OCI-LY3 (cell line): Measurements from ENCODE around the gene SIK2.

Experiments used
- H2AFZ ChIP-seq: fragments of 200-600, 300-600 bp; shearing (Covaris generic); 2 replicates; pipeline ENCODE4 v1.6.0; 2014; ENCODE audit warnings: antibody characterized with exemption, low read depth, low read length
- H3K27ac ChIP-seq: fragments of 200-600, 300-600 bp; sonication (generic); 2 replicates; pipeline ENCODE4 v1.5.1; 2014; ENCODE audit warnings: mild to moderate bottlenecking, low read length, moderate library complexity, mixed read lengths
- H3K27me3 ChIP-seq: fragments of 200-600, 300-600 bp; sonication (generic); 2 replicates; pipeline ENCODE4 v1.6.1; 2014; ENCODE audit warnings: low read depth, low read length, mixed read lengths
- H3K36me3 ChIP-seq: fragments of 200-600, 300-600 bp; sonication (generic); replicated peaks from 2 replicates; pipeline ENCODE3; 2014; ENCODE audit warnings: low read depth, low read length, mixed read lengths
- H3K4me1 ChIP-seq: fragments of 300-600, 200-600 bp; sonication (generic); 2 replicates; pipeline ENCODE4 v1.6.1; 2014; ENCODE audit warnings: low read length, mixed read lengths
- H3K4me2 ChIP-seq: fragments of 200-600, 300-600 bp; sonication (generic); 2 replicates; pipeline ENCODE4 v1.6.1; 2014; ENCODE audit warnings: low read length, mixed read lengths
- H3K4me3 ChIP-seq: fragments of 300-600, 200-600 bp; sonication (generic); 2 replicates; pipeline ENCODE4 v1.5.1; 2014; ENCODE audit warnings: antibody characterized with exemption, mild to moderate bottlenecking, low read length, moderate library complexity
- H3K79me2 ChIP-seq: fragments of 300-600, 200-600 bp; shearing (Covaris generic); 2 replicates; pipeline ENCODE4 v1.6.1; 2014; ENCODE audit warnings: mild to moderate bottlenecking, low read length, mixed read lengths
- H3K9ac ChIP-seq: fragments of 300-600, 200-600 bp; shearing (Covaris generic); 2 replicates; pipeline ENCODE4 v1.6.0; 2014; ENCODE audit warnings: mild to moderate bottlenecking, low read length, moderate library complexity
- H3K9me3 ChIP-seq: fragments of 200-600, 300-600 bp; shearing (Covaris generic); 2 replicates; pipeline ENCODE4 v1.6.1; 2014; ENCODE audit warnings: low read length, mixed read lengths; ENCODE audit not compliant: insufficient read depth
- H4K20me1 ChIP-seq: fragments of 200-600, 300-600 bp; sonication (generic); 2 replicates; pipeline ENCODE4 v1.6.1; 2016; ENCODE audit warnings: low read length, mixed read lengths; ENCODE audit not compliant: insufficient read depth
- EZH2phosphoT487 ChIP-seq: fragments of 200-600 bp; shearing (Covaris generic); IDR thresholded peaks from 2 replicates; pipeline ENCODE4 v1.6.1; 2018; ENCODE audit warnings: antibody characterized with exemption, mixed run types, low read depth
- TF ChIP-seq, protein P1 (sequence below): fragments of 200-600, 300-600 bp; sonication (generic); IDR thresholded peaks from 2 replicates; pipeline ENCODE4 v1.5.1; 2014; ENCODE audit warnings: antibody characterized with exemption, low read length, low read depth

Gene SIK2

DNA sequence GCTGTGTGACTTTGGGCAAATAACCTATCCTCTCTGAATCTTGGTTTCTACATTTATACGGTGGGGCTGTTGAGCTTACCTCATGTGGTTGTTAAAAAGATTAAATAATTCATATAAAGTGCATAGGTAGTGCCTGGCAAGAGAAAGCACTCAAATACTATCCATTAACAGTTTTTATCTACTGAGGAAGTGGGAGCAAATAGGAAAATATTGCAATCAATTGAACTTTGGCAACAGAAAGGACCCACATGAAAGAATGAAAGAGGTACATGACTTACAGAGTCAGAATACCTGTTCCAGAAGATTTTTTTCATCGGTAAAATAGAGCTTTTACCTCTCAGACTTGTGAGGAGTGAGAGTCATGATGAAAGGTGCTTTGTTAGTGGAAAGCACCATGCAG lies 170.3 kb downstream of the SIK2 start:
- H3K27me3 ChIP-seq: no peaks in the 10 kb centered on the region
- H2AFZ ChIP-seq: no peak overlapping the region
- H3K4me2 ChIP-seq: no peak overlapping the region
- no peak overlapping the region for H3K27ac ChIP-seq
- H3K79me2 ChIP-seq: no peaks in the 10 kb centered on the region
- H3K4me3 ChIP-seq: no peak overlapping the region
- no peaks in the 10 kb centered on the region for H3K36me3 ChIP-seq
- H4K20me1 ChIP-seq: no peaks in the 10 kb centered on the region
- TF ChIP-seq, protein P1, sequence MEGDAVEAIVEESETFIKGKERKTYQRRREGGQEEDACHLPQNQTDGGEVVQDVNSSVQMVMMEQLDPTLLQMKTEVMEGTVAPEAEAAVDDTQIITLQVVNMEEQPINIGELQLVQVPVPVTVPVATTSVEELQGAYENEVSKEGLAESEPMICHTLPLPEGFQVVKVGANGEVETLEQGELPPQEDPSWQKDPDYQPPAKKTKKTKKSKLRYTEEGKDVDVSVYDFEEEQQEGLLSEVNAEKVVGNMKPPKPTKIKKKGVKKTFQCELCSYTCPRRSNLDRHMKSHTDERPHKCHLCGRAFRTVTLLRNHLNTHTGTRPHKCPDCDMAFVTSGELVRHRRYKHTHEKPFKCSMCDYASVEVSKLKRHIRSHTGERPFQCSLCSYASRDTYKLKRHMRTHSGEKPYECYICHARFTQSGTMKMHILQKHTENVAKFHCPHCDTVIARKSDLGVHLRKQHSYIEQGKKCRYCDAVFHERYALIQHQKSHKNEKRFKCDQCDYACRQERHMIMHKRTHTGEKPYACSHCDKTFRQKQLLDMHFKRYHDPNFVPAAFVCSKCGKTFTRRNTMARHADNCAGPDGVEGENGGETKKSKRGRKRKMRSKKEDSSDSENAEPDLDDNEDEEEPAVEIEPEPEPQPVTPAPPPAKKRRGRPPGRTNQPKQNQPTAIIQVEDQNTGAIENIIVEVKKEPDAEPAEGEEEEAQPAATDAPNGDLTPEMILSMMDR: no peak
- TF ChIP-seq EZH2phosphoT487: no peak
- peaks cover 28% of the 10 kb centered on the region for H3K4me1 ChIP-seq
- no peak overlapping the region for H3K9ac ChIP-seq
- H3K9me3 ChIP-seq: no peaks in the 10 kb centered on the region

DNA sequence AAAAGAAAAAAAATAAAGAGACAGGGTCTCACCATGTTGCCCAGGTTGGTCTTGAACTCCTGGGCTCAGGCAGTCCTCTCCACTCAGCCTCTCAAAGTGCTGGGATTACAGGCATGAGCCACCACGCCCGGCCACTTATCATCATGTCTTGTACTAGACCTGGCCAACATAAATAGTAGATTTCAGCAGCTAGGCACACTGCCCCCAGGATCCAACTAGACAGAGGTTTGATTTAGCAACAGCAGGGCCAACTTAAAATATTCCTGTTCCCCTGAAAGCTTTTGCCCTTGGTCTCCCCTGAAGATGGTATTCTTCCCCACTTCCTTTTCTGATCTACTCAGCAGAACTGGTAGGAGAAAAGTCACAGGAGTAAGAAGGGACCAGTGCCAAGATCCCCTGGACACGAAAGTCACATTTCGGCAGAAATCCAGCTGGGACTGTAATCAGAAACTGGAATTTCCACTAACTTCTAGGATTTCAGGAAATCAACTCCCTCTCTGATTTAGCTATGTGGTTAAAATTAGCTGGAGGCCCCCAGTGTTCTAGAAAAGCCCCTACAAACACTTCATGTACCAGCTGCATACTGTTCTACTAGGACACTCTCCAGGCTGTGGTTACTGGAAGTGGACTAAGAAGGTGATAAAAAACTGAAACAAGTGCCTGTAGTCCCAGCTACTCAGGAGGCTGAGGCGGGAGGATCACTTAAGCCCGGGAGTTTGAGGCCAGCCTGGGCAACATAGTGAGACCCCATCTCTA lies 172.9 kb downstream of the SIK2 start:
- Histone ChIP-seq H3K9ac (no peak overlapping the region), H3K9me3 (no peaks in the 10 kb centered on the region), H3K27ac (no peak overlapping the region), H3K36me3 (no peaks in the 10 kb centered on the region), H2AFZ (no peak overlapping the region), H3K4me3 (no peak overlapping the region), H3K79me2 (no peaks in the 10 kb centered on the region), H4K20me1 (no peaks in the 10 kb centered on the region), H3K4me2 (no peak overlapping the region), H3K27me3 (no peaks in the 10 kb centered on the region), H3K4me1 (peaks cover 42% of the 10 kb centered on the region)
- TF ChIP-seq, protein P1: no peak
- TF ChIP-seq EZH2phosphoT487: no peak

DNA sequence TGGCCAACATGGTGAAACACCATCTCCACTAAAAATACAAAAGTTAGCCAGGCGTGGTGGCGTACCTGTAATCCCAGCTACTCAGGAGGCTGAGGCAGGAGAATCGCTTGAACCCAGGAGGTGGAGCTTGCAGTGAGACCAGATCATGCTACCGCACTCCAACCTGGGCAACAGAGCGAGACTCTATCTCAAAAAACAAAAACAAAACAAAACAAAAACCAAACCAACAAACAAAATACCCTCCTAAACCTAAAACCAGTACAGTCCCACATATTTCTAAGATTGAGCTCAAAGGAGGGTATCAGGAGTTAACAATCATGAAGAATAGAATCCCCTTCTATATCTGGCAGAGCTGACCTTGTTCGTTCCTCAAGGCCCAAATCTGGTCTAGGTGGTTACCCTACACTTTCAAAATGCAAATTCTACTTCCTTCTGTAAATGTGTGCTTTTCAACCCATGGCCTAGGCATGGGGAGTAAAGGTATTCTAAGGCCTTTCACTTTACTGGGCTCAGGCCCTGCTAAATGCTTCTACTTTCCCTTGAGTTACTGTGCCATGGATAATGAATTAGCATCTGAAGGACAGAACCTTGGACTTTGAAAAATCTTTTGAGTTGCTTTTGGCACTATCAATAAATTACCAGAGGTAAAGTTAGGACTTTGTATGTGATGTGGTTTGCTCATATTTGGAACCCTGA lies 174.3 kb downstream of the SIK2 start:
- Histone ChIP-seq H3K4me2 (peak overlapping the region; percentile 67), H3K36me3 (no peaks in the 10 kb centered on the region), H2AFZ (0 out of 2 replicates have a peak overlapping the region, but pooled peaks have one; percentile 13), H3K27ac (peak overlapping the region; percentile 94), H3K9ac (peak overlapping the region; percentile 53), H4K20me1 (no peaks in the 10 kb centered on the region), H3K4me3 (peak overlapping the region; percentile 30), H3K9me3 (no peaks in the 10 kb centered on the region), H3K27me3 (no peaks in the 10 kb centered on the region), H3K4me1 (peaks cover 42% of the 10 kb centered on the region), H3K79me2 (no peaks in the 10 kb centered on the region)
- no peak for TF ChIP-seq EZH2phosphoT487
- TF ChIP-seq, protein P1: no peak
